GM19240 (cell line): Measurements from ENCODE around the gene LHX3.

ENCODE experiments used
- DNase-seq: peaks from one replicate; pipeline ENCODE4 v3.0.0; 2011; ENCODE audit warnings: low spot score; ENCODE audit not compliant: insufficient read length

LHX3 gene

DNA sequence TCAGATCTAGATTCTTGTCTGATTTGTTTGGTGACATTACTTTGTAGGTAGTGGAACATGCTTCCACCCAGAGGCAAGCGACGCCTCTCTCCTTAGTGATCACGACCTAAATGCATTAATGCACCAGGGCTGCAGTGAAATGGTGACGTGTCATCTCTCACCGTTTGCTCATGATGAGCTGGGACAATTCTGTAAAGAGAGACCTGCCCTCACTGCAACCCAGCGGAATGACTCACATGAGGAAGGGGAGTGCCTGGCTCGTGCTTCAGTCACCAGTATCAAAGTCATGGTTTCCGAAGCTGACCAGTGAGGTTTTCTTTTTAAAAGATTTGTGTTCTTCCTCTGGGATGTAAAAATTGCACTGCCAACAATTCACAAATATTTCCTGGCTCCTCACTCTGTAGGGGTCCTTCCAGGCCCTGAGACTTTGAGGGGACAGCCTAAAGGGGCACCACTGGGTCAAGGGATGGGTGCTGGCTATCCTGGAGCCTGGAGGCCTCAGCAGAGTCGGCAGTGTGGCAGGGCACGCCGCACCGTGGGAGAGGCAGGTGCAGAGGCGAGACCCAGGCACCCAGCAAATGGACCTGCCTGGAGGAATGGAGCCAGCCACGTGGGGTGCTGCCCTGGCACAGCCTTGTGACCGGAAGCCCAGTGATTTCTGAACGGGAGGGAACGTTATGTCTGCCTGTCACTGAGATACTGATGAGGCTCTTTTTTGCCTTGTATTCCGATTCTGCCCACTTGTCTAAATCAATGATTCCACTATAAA lies 23.4 kb upstream of the LHX3 start:
- no peak for DNase-seq

- DNase-seq = no peak
Observed at GRCh38 chr9:136226680-136227407, 21.9 kb upstream of the LHX3 start.

- DNase-seq = peak; percentile 95
Observed at GRCh38 chr9:136225748-136226679, 21.1 kb upstream of the LHX3 start.

DNA sequence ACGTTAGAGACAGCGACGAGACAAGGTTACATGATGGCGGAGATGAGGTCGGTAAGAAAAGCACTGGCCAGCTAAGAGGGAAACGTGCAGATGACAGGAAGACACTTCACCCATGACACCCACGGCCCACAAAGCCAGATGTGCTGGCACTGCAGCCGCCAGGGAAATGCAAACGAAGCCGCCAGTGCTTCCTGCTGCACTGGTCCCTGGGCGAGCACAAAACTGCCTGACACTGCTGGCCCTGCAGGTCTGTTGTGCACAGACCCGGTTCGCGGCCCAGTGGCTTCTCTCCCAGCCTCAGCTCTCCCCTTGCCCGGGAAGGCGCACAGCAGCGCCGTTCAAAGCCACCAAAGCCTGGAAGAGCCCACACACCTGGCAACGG lies 20.4 kb upstream of the LHX3 start:
- DNase-seq = peak; percentile 64

- no peak for DNase-seq
Observed at GRCh38 chr9:136223871-136224640, 19.1 kb upstream of the LHX3 start.

DNA sequence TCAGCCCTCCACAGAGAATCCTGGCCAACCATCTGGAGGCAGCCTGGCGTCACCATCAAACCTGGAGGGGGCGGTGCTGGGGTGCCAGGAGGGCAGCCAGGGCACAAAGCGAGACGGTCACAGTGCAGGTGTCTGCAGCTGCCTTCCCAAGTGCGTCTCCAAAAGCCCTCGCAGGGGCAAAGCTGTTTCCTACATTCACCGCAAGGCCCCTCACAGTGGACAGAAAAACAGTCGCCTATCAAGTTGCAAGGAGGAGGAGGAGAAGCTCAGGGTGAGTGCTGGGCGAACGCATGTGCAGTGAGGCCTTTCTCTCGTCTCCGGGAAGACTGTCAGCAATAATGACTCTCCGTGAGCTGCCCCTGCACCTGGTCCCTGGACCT lies 18.0 kb upstream of the LHX3 start:
- no peak for DNase-seq

DNA sequence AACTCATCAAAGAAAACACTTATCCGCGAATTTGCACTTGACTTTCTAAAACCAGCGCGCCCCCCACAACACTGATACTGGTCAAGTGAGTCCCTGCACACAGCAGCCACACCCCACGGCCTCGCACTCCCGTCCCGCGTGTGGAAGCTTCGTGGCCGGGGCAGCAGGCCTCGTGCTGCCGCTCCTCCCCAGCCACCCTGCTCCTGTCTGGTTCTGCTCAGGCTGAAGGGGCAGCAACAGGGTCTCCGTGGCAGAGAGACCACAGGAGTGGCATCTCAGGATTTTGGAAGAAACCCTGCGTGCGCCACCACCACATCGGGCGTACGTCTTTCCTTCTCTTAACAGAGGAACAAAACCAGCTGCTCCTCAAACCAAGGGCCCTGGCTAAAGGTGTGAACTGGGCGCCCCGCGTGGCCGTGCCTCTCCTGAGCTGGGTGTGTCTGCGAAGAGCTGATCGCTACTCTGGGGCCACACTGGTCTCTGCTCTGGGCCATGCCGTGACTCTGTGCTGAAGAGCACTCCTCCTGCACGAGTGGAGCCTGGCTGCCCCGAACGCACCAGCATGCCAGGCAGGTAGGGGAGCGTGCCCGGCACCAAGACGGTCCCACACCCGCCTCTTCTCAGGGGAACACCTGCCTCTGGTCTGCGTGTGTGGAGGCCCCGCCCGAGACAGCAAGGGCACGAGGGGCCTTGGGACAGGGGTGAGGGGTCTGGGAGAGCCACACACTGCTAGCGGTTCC lies 17.4 kb upstream of the LHX3 start:
- DNase-seq = no peak

DNA sequence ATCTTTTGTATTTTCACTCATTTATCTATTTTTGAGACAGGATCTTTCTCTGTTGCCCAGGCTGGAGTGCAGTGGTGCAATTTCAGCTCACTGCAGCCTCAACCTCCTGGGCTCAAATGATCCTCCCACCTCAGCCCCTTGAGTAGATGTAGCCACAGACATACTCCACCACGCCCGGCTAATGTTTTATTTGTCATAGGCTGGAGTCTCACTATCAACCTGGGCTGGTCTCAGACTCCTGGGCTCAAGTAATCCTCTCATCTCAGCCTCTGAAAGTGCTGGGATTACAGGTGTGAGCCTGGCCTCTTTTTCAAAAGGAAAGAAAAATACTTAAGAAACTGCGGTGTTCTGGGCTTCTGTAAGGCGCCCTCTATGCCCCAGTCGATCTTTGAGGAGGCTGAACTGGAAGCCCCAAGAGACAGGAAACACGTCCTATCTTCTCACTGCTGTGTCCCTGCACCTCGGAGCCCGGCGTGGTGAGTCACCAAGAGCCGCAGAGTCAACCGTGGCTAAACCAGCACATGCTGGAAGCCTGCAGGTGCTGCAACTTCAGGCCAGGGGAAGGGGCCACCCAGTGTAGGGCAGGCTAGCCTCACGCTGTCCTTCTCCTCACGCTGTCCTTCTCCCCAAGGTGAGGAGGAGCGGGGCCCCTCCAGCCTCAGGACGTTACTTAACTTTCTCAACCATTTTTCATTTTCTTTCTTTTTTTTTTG lies 15.2 kb upstream of the LHX3 start:
- DNase-seq = no peak

- no peak for DNase-seq
Observed at GRCh38 chr9:136219276-136219675, 14.3 kb upstream of the LHX3 start.

GRCh38 chr9:136218673-136219072 lies 13.7 kb upstream of the LHX3 start:
- DNase-seq = no peak

DNA sequence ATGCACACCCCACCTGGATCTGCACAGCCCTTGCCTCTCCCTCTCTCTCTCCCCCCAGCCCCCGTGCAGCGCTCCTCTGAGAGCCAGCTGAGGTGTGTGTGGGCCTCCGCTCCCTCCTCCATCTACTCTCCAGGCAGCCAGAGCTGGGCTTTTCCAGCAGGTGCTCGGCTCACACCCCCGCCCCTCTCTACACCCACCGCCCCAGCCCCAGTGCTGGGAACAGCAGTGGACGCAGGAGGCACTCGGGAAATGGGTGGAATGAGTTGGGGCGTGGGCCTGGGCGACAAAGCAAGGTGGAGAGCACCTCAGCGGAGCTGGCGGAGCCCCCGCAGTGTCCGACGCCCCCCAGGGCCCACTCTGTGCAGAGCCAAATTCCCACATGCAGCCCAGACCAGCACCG lies 13.3 kb upstream of the LHX3 start:
- DNase-seq = no peak

DNA sequence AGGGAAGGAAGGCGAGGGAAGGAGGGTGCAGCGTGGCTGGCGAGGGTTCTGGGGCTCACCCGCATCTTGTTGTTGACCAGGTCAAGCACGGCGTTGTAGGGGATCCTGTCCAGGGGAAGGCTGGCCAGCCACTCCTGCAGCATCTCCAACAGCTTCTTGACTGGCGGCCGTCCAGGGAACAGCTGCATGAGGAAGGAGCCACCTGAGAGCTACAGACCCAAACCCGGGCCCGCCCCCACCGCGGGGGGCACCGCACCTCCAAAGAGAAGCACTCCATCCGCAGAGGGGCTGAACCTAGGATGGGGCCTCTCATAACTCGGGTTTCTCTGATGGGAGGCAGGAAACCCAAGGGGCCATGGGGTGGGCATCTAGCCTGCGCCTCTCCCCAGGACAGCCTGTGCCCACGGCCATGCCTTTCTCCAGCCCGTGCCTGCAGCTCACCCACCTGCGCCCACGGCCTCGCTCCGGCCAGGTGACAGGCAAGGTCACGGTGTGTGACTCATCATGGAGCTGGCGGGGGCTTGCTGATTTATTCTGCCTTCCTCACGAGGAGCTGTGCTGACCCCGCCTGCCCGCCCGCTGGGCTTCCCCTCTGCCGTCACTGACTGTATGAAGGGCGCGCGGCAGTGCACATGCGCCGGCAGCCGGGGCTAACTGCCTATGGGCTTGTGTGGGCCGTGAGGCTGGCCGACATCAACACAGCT lies 11.8 kb upstream of the LHX3 start:
- DNase-seq = no peak

GRCh38 chr9:136213733-136214132 lies 8.8 kb upstream of the LHX3 start:
- DNase-seq = no peak

- no peak for DNase-seq
Observed at GRCh38 chr9:136212345-136212950, 7.5 kb upstream of the LHX3 start.

GRCh38 chr9:136211441-136212344 lies 6.8 kb upstream of the LHX3 start:
- no peak for DNase-seq

GRCh38 chr9:136211006-136211405 lies 6.1 kb upstream of the LHX3 start:
- no peak for DNase-seq

DNA sequence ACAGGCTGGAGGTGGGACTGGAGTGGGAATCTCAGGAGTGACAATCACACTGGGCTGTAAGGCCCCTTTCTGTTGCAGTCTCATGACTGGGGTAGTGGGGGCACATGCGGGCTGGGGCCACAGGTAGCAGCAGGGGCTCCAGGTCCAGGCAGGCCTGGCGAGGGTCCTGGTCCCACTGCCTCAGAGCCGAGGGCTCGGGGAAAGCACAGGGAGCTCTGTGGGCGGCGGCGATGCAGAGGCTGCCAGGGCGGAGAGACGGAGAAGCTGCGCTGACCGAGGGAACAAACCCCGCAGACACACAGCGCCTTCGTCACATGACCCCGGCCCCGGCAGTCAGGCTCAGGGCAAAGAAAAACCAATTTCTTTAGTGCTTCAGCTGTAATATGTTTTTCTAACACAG lies 5.3 kb upstream of the LHX3 start:
- DNase-seq = no peak

- DNase-seq = no peak
Observed at GRCh38 chr9:136209786-136210185, 4.9 kb upstream of the LHX3 start.
